SH-SY5Y (cell line): ENCODE measurements around the gene MSMO1.

ENCODE experiments used
- GATA2 ChIP-seq: IDR thresholded peaks from 2 replicates; pipeline ENCODE4 v1.6.1; 2011; ENCODE audit warnings: mild to moderate bottlenecking, low read depth, low read length
- GATA3 ChIP-seq: IDR thresholded peaks from 2 replicates; pipeline ENCODE4 v1.6.1; 2011; ENCODE audit warnings: low read depth, mild to moderate bottlenecking, low read length, moderate library complexity

The MSMO1 gene

GRCh38 chr4:165327211-165328100 is at the start of gene MSMO1:
MSMO1 (plus strand) TSS chr4:165327669; CDS start chr4:165333371, 5,702 bp downstream.
- TF ChIP-seq GATA2 (no peak; the same call in 1 of the 2 replicates), GATA3 (no peak)

GRCh38 chr4:165288226-165288625 is 39.2 kb upstream of the MSMO1 start:
- no peak for TF ChIP-seq GATA2
- no peak for TF ChIP-seq GATA3

- TF ChIP-seq GATA2 = no peak
- TF ChIP-seq GATA3 = no peak
These were observed 38.6 kb upstream of the MSMO1 start for GRCh38 chr4:165288639-165289422.

- TF ChIP-seq GATA2 (no peak), GATA3 (no peak)
These were observed 38.1 kb upstream of the MSMO1 start for GRCh38 chr4:165289423-165289785.

- TF ChIP-seq GATA3 = no peak
- TF ChIP-seq GATA2 = no peak
These were observed 34.4 kb upstream of the MSMO1 start for GRCh38 chr4:165293061-165293460.

GRCh38 chr4:165293927-165294649 is 33.4 kb upstream of the MSMO1 start:
- TF ChIP-seq GATA3 = no peak
- TF ChIP-seq GATA2 = no peak

GRCh38 chr4:165294907-165295306 is 32.6 kb upstream of the MSMO1 start:
- TF ChIP-seq GATA3 (no peak), GATA2 (no peak)

- no peak for TF ChIP-seq GATA3
- TF ChIP-seq GATA2 = peak; percentile 22; the same call in 1 of the 2 replicates
These were observed 29.8 kb upstream of the MSMO1 start for GRCh38 chr4:165297626-165298025.

- TF ChIP-seq GATA3 = no peak
- no peak for TF ChIP-seq GATA2
These were observed 27.9 kb upstream of the MSMO1 start for GRCh38 chr4:165299399-165300060.

GRCh38 chr4:165301833-165302232 is 25.6 kb upstream of the MSMO1 start:
- no peak for TF ChIP-seq GATA2
- no peak for TF ChIP-seq GATA3

- TF ChIP-seq GATA2 = no peak
- TF ChIP-seq GATA3 = no peak
These were observed 24.8 kb upstream of the MSMO1 start for GRCh38 chr4:165302658-165303057.

GRCh38 chr4:165308166-165308565 is 19.3 kb upstream of the MSMO1 start:
- TF ChIP-seq GATA2 = no peak
- no peak for TF ChIP-seq GATA3

- TF ChIP-seq GATA3 (no peak), GATA2 (no peak)
These were observed 18.9 kb upstream of the MSMO1 start for GRCh38 chr4:165308606-165309005.

GRCh38 chr4:165309456-165309855 is 18.0 kb upstream of the MSMO1 start:
- TF ChIP-seq GATA2 (no peak), GATA3 (no peak)

- TF ChIP-seq GATA3 = no peak
- no peak for TF ChIP-seq GATA2
These were observed 15.0 kb upstream of the MSMO1 start for GRCh38 chr4:165312506-165312905.
